K562 (cell line): Measurements from ENCODE around the gene THUMPD2. TPM values are rescaled to one million over a fixed set of nuclear protein-coding genes. Genes with fewer than 3 reads are reported as not detected.

Source experiments
- ATAC-seq: fragments of 200-7000 bp; cut with Tn5 transposase; 3 replicates; pipeline ENCODE4 v1.9.1; 2020; ENCODE audit warnings: moderate library complexity
- BruUV-seq: library from RNA; stranded (reverse); fragments of 400-500 nt; replicated peaks from 2 replicates; lab custom pipeline; 2021; lab: Mats Ljungman, UMichigan
- CTCF ChIA-PET: fragments of 300-600 bp; formaldehyde crosslinking; extraction: SDS; loops from one replicate; lab custom pipeline; 2021; ENCODE audit warnings: low intra/inter-chr PET ratio; lab: Yijun Ruan, JAX
- POLR2A ChIA-PET: fragments of 300-600, 350-650 bp; sonication (Branson Sonifier 250); formaldehyde crosslinking; extraction: SDS; loops from one replicate; lab custom pipeline; 2021; ENCODE audit warnings: antibody characterized with exemption, inconsistent platforms; lab: Yijun Ruan, JAX
- DNase-seq, 4 experiments: peaks; one replicate each; pipeline versions ENCODE4 v3.0.0 to v3.0.0-alpha.2; 2011 to 2018; ENCODE audit warnings: low spot score in 3 of 4, mixed read lengths in 3 of 4; ENCODE audit errors: extremely low read depth in 1 of 4
- FAIRE-seq: peaks from 2 replicates; lab custom pipeline; 2011; peaks lifted over from hg19 to GRCh38; lab: Jason Lieb, UNC
- H2AFZ ChIP-seq: 2 replicates; pipeline ENCODE4 v1.6.0; 2011; ENCODE audit warnings: low read depth, low read length, control low read depth, inconsistent platforms
- H3K27ac ChIP-seq: fragments of 200-600 bp; 3 replicates; pipeline ENCODE4 v1.8.0; 2011; ENCODE audit warnings: low read depth, mild to moderate bottlenecking, control low read depth, inconsistent platforms, low read length, moderate library complexity, mixed read lengths; ENCODE audit errors: extremely low read depth
- H3K27me3 ChIP-seq, 2 experiments: fragments of 300-600 bp in 1 of 2; 2 replicates in 1 of 2; 3 replicates in 1 of 2; pipeline versions ENCODE4 v1.6.0 to v1.8.0; 2011; ENCODE audit warnings: inconsistent platforms in 2 of 2, low read length in 2 of 2, mild to moderate bottlenecking in 1 of 2, mixed read lengths in 1 of 2, moderate library complexity in 1 of 2; ENCODE audit not compliant: control insufficient read depth in 2 of 2, insufficient read depth in 2 of 2
- H3K36me3 ChIP-seq: fragments of 300-600 bp; 3 replicates; pipeline ENCODE4 v1.8.0; 2011; ENCODE audit warnings: mild to moderate bottlenecking, low read length, inconsistent platforms; ENCODE audit not compliant: control insufficient read depth, insufficient read depth
- H3K4me1 ChIP-seq, 2 experiments: fragments of 200-600 bp in 1 of 2; replicated peaks in 1 of 2; 2 replicates in 1 of 2; 3 replicates in 1 of 2; pipeline versions ENCODE4 v1.5.1 to v1.8.0; 2011; ENCODE audit warnings: inconsistent platforms in 2 of 2, low read length in 2 of 2, mild to moderate bottlenecking in 1 of 2, mixed read lengths in 1 of 2, moderate library complexity in 1 of 2; ENCODE audit not compliant: control insufficient read depth in 2 of 2, insufficient read depth in 2 of 2
- H3K4me2 ChIP-seq: 2 replicates; pipeline ENCODE4 v1.6.1; 2011; ENCODE audit warnings: low read length, control low read depth, inconsistent platforms, mixed read lengths; ENCODE audit not compliant: insufficient read depth
- H3K4me3 ChIP-seq: fragments of 200-600 bp; sonication (generic), shearing (Covaris generic); 2 replicates; pipeline ENCODE4 v1.5.1; 2016; ENCODE audit warnings: control low read depth, inconsistent platforms
- H3K79me2 ChIP-seq: fragments of 200-600 bp; 3 replicates; pipeline ENCODE4 v1.8.0; 2011; ENCODE audit warnings: low read length, inconsistent platforms; ENCODE audit not compliant: control insufficient read depth, insufficient read depth
- H3K9ac ChIP-seq, 2 experiments: 2 replicates each; pipeline versions ENCODE4 v1.6.0 to v1.6.1; 2011; ENCODE audit warnings: low read depth in 2 of 2, low read length in 2 of 2, control low read depth in 1 of 2, inconsistent platforms in 1 of 2, mild to moderate bottlenecking in 1 of 2, mixed read lengths in 1 of 2; ENCODE audit not compliant: insufficient read depth in 1 of 2
- H3K9me1 ChIP-seq: one replicate; pipeline ENCODE4 v1.6.0; 2011; ENCODE audit warnings: inconsistent platforms, mild to moderate bottlenecking, low read length, moderate library complexity; ENCODE audit not compliant: control insufficient read depth, insufficient read depth
- H3K9me3 ChIP-seq: replicated peaks from 2 replicates; pipeline ENCODE4 v1.5.1; 2011; ENCODE audit warnings: low read depth, low read length, inconsistent platforms; ENCODE audit not compliant: control insufficient read depth, insufficient read depth
- H4K20me1 ChIP-seq: replicated peaks from 2 replicates; pipeline ENCODE4 v1.6.1; 2011; ENCODE audit warnings: low read length, inconsistent platforms, mixed read lengths; ENCODE audit not compliant: control insufficient read depth, insufficient read depth
- GATAD2B ChIP-seq: fragments of 450-650 bp; IDR thresholded peaks from 2 replicates; pipeline ENCODE4 v1.6.1; 2017; ENCODE audit warnings: mild to moderate bottlenecking, borderline replicate concordance
- NCOR1 ChIP-seq: fragments of 450-650 bp; IDR thresholded peaks from 2 replicates; pipeline ENCODE4 v1.6.1; 2016; ENCODE audit warnings: mild to moderate bottlenecking, moderate library complexity
- TAF7 ChIP-seq: fragments of 450-650 bp; IDR thresholded peaks from 2 replicates; pipeline ENCODE4 v1.6.1; 2016; ENCODE audit warnings: missing genetic modification characterization, missing compliant biosample characterization
- TEAD1 ChIP-seq, 2 experiments: fragments of 450-650 bp in 1 of 2; sonication (generic) in 1 of 2; formaldehyde crosslinking; IDR thresholded peaks; 2 replicates each; pipeline versions ENCODE4 v1.4.0 to v1.8.0; 2020 to 2022; ENCODE audit warnings: mild to moderate bottlenecking in 2 of 2, missing genetic modification reagents in 1 of 2
- ZNF224 ChIP-seq: sonication (generic); formaldehyde crosslinking; IDR thresholded peaks from 2 replicates; pipeline ENCODE4 v1.8.0; 2022; ENCODE audit warnings: mild to moderate bottlenecking, missing genetic modification reagents
- WGBS: fragments of 100-300 bp; shearing (Covaris generic); methylation state at CpG from one replicate; pipeline ENCODE4 v1.1.6; 2016; ENCODE audit warnings: low coverage, mixed read lengths; ENCODE audit not compliant: insufficient coverage; ENCODE audit errors: missing lambda C conversion rate; 5-methylcytosine and 5-hydroxymethylcytosine counted together
- in situ Hi-C: fragments of 300-500 bp; cut with MboI; formaldehyde crosslinking; loops from 4 replicates; pipeline ENCODE4 v1.15.0; 2018; ENCODE audit warnings: inconsistent platforms, mixed read lengths
- intact Hi-C: fragments of 100-400 bp; cut with micrococcal nuclease; formaldehyde crosslinking; loops from 2 replicates; pipeline ENCODE4 v1.14.2; 2022
- polyA plus RNA-seq, 8 experiments: library from polyadenylated mRNA; depleted of rRNA in 4 of 8; stranded (reverse) in 5 of 8; unstranded in 3 of 8; fragments of >200 nt; fragmentation: Nextera tagmentation in 2 of 8; fragmentation: Illumina TruSeq in 1 of 8; extraction: Ambion mirVana in 2 of 8; extraction: Trizol in 1 of 8; gene quantifications; 2 replicates each; pipeline versions ENCODE4 v1.2.1 to v1.2.3, GENCODE V29; 2011 to 2014; ENCODE audit warnings: inconsistent platforms in 1 of 8, missing spikeins in 1 of 8
- total RNA-seq, 7 experiments: library from RNA; depleted of rRNA in 6 of 7; stranded (reverse); fragments of >200 nt in 6 of 7; fragmentation: Illumina TruSeq in 2 of 7; extraction: Trizol in 2 of 7; gene quantifications; 2 replicates each; pipeline versions ENCODE4 v1.2.1 to v1.2.3, GENCODE V29; 2011 to 2021; ENCODE audit warnings: low replicate concordance in 1 of 7
- TF ChIP-seq, protein P1 (sequence below): sonication (generic); formaldehyde crosslinking; IDR thresholded peaks from 2 replicates; pipeline ENCODE4 v1.8.1; 2023; ENCODE audit warnings: mild to moderate bottlenecking, missing genetic modification reagents
- TF ChIP-seq, protein P2 (sequence below): fragments of 450-650 bp; IDR thresholded peaks from 2 replicates; pipeline ENCODE4 v1.6.1; 2016; ENCODE audit warnings: low read depth
- TF ChIP-seq, protein P3 (sequence below): fragments of 450-650 bp; IDR thresholded peaks from 2 replicates; pipeline ENCODE4 v1.6.1; 2018; ENCODE audit not compliant: partially characterized antibody

The THUMPD2 gene
- total and polyA plus RNA-seq, 9 of the 15 experiments (the other 6 are each of a cell fraction or from before 2014, with no cell fraction given): 9.6 to 40.4 (median 24.0) TPM

DNA sequence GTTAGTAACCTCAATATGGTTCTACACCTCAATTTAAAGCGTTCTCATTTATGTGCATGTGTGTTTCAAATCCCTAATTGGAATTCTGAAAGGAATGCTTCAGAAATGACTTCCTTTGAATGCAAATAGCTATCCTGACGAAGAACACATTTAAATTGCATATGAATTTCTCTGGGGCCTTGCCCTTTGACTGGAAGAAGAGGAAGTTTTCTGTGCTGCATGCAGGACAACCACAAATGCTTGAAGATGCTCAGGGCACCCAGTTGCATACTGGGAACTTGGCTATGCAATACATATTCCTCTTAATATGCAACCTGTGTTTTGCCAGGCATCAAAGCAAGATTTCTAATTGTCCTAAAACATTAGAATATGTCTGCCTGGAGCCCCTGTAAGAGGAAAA lies 58.1 kb downstream of the THUMPD2 start:
- FAIRE-seq (no peak), DNase-seq (no peak), ATAC-seq (no peak)
- intact Hi-C loops: loop anchor here (10.0 kb wide), 1 partner anchor 656 kb away; no protein-coding TSS in a partner anchor
- H3K9me3 ChIP-seq: no peaks in the 10 kb centered on the region
- ChIA-PET CTCF (no interaction called here), POLR2A (interaction anchor here (0.5 to 1.2 kb wide), 2 partner anchors 14 to 237 kb away, joined by 3 to 4 read pairs; no protein-coding TSS in a partner anchor)
- in situ Hi-C loops: no loop called here
- no peak overlapping the region for H3K27ac ChIP-seq
- no TSS peak for BruUV-seq
- WGBS: 0% methylated on average over 2 of the region's 2 CpGs
- H3K4me2 ChIP-seq: no peak overlapping the region
- no peak overlapping the region for H2AFZ ChIP-seq
- peaks cover 10 to 32% of the 10 kb centered on the region in 2 experiments; a peak in 4 of 5 replicates for H3K27me3 ChIP-seq
- H3K9me1 ChIP-seq: no peaks in the 10 kb centered on the region
- H3K4me3 ChIP-seq: no peak overlapping the region
- H3K79me2 ChIP-seq: no peaks in the 10 kb centered on the region
- no peak overlapping the region for H3K9ac ChIP-seq
- H3K4me1 ChIP-seq: no peaks in the 10 kb centered on the region
- H3K36me3 ChIP-seq: no peaks in the 10 kb centered on the region
- no peaks in the 10 kb centered on the region for H4K20me1 ChIP-seq
- TF ChIP-seq TAF7 (tag) (no peak), GATAD2B (no peak), NCOR1 (no peak), ZNF224 (CRISPR knock-in tag) (no peak), TEAD1 (CRISPR knock-in tag; IDR thresholded peaks at IDR 0.05) (no peak)
- TF ChIP-seq, protein P1, sequence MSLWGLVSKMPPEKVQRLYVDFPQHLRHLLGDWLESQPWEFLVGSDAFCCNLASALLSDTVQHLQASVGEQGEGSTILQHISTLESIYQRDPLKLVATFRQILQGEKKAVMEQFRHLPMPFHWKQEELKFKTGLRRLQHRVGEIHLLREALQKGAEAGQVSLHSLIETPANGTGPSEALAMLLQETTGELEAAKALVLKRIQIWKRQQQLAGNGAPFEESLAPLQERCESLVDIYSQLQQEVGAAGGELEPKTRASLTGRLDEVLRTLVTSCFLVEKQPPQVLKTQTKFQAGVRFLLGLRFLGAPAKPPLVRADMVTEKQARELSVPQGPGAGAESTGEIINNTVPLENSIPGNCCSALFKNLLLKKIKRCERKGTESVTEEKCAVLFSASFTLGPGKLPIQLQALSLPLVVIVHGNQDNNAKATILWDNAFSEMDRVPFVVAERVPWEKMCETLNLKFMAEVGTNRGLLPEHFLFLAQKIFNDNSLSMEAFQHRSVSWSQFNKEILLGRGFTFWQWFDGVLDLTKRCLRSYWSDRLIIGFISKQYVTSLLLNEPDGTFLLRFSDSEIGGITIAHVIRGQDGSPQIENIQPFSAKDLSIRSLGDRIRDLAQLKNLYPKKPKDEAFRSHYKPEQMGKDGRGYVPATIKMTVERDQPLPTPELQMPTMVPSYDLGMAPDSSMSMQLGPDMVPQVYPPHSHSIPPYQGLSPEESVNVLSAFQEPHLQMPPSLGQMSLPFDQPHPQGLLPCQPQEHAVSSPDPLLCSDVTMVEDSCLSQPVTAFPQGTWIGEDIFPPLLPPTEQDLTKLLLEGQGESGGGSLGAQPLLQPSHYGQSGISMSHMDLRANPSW: no peak
- TF ChIP-seq, protein P2, sequence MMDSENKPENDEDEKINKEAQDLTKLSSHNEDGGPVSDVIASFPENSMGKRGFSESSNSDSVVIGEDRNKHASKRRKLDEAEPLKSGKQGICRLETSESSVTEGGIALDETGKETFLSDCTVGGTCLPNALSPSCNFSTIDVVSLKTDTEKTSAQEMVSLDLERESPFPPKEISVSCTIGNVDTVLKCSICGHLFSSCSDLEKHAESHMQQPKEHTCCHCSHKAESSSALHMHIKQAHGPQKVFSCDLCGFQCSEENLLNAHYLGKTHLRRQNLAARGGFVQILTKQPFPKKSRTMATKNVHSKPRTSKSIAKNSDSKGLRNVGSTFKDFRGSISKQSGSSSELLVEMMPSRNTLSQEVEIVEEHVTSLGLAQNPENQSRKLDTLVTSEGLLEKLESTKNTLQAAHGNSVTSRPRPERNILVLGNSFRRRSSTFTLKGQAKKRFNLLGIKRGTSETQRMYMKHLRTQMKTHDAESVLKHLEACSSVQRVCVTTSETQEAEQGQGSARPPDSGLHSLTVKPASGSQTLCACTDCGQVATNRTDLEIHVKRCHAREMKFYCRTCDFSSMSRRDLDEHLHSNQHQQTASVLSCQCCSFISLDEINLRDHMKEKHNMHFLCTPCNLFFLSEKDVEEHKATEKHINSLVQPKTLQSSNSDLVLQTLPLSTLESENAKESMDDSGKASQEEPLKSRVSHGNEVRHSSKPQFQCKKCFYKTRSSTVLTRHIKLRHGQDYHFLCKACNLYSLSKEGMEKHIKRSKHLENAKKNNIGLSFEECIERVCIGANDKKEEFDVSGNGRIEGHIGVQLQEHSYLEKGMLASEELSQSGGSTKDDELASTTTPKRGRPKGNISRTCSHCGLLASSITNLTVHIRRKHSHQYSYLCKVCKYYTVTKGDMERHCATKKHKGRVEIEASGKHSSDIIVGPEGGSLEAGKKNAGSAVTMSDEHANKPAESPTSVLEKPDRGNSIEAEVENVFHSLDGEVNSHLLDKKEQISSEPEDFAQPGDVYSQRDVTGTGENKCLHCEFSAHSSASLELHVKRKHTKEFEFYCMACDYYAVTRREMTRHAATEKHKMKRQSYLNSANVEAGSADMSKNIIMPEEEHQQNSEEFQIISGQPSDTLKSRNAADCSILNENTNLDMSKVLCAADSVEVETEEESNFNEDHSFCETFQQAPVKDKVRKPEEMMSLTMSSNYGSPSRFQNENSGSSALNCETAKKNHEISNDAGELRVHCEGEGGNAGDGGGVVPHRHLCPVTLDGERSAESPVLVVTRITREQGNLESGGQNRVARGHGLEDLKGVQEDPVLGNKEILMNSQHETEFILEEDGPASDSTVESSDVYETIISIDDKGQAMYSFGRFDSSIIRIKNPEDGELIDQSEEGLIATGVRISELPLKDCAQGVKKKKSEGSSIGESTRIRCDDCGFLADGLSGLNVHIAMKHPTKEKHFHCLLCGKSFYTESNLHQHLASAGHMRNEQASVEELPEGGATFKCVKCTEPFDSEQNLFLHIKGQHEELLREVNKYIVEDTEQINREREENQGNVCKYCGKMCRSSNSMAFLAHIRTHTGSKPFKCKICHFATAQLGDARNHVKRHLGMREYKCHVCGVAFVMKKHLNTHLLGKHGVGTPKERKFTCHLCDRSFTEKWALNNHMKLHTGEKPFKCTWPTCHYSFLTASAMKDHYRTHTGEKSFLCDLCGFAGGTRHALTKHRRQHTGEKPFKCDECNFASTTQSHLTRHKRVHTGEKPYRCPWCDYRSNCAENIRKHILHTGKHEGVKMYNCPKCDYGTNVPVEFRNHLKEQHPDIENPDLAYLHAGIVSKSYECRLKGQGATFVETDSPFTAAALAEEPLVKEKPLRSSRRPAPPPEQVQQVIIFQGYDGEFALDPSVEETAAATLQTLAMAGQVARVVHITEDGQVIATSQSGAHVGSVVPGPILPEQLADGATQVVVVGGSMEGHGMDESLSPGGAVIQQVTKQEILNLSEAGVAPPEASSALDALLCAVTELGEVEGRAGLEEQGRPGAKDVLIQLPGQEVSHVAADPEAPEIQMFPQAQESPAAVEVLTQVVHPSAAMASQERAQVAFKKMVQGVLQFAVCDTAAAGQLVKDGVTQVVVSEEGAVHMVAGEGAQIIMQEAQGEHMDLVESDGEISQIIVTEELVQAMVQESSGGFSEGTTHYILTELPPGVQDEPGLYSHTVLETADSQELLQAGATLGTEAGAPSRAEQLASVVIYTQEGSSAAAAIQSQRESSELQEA: no peak
- TF ChIP-seq, protein P3, sequence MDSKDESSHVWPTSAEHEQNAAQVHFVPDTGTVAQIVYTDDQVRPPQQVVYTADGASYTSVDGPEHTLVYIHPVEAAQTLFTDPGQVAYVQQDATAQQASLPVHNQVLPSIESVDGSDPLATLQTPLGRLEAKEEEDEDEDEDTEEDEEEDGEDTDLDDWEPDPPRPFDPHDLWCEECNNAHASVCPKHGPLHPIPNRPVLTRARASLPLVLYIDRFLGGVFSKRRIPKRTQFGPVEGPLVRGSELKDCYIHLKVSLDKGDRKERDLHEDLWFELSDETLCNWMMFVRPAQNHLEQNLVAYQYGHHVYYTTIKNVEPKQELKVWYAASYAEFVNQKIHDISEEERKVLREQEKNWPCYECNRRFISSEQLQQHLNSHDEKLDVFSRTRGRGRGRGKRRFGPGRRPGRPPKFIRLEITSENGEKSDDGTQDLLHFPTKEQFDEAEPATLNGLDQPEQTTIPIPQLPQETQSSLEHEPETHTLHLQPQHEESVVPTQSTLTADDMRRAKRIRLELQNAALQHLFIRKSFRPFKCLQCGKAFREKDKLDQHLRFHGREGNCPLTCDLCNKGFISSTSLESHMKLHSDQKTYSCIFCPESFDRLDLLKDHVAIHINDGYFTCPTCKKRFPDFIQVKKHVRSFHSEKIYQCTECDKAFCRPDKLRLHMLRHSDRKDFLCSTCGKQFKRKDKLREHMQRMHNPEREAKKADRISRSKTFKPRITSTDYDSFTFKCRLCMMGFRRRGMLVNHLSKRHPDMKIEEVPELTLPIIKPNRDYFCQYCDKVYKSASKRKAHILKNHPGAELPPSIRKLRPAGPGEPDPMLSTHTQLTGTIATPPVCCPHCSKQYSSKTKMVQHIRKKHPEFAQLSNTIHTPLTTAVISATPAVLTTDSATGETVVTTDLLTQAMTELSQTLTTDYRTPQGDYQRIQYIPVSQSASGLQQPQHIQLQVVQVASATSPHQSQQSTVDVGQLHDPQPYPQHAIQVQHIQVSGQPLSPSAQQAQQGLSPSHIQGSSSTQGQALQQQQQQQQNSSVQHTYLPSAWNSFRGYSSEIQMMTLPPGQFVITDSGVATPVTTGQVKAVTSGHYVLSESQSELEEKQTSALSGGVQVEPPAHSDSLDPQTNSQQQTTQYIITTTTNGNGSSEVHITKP: no peak
